ENCODE results near the gene SSBP2. TPM values are rescaled to one million over a fixed set of nuclear protein-coding genes. Genes with fewer than 3 reads are reported as not detected.

The SSBP2 gene
- total and polyA plus RNA-seq, 2 donors (not counting 3 experiments of a cell fraction or from before 2014, with no cell fraction given), result 9.6 to 11.5 TPM

GRCh38 chr5:81786991-81787390 lies 36.1 kb upstream of the SSBP2 start:
- POLR2A ChIA-PET, result no interaction called here
- no peak overlapping the region for H2AFZ ChIP-seq (ENCODE audit: low read depth, low read length)
- no peaks in the 10 kb centered on the region for H3K79me2 ChIP-seq (ENCODE audit: control insufficient read depth, insufficient read depth, low read length)
- no peaks in the 10 kb centered on the region for H3K27me3 ChIP-seq (ENCODE audit: control insufficient read depth in 2 of 2, insufficient read depth in 2 of 2, low read length in 2 of 2)
- no peaks in the 10 kb centered on the region for H3K4me1 ChIP-seq (ENCODE audit: control insufficient read depth, extremely low read depth, insufficient read depth, low read length)
- H3K9me3 ChIP-seq (replicated peaks; ENCODE audit: control insufficient read depth, insufficient read depth, low read length), result no peaks in the 10 kb centered on the region
- intact Hi-C loops (cut with micrococcal nuclease) (loop anchor here (1.0 kb wide), 3 partner anchors 36 to 362 kb away; partner anchors contain the start of gene SSBP2), dilution Hi-C loops (cut with MboI; ENCODE audit: extremely low pct_ligation_motif_present, low sequenced_read_pairs) (no loop called here)
- H3K36me3 ChIP-seq (ENCODE audit: control insufficient read depth in 2 of 2, extremely low read depth in 1 of 2, insufficient read depth in 2 of 2, low read length in 2 of 2), result no peaks in the 10 kb centered on the region
- H3K27ac ChIP-seq (ENCODE audit: insufficient read depth, low read depth, low read length), result no peak overlapping the region
- TF ChIP-seq CTCF (IDR thresholded peaks at IDR 0.05; ENCODE audit: extremely low read depth in 1 of 2, insufficient read depth in 1 of 2, low read depth in 1 of 2, low read length in 2 of 2), result no peak
- no peak for TF ChIP-seq GATA2 (IDR thresholded peaks at IDR 0.05; ENCODE audit: insufficient read depth, insufficient read length, low read depth, low read length)
- no peak for TF ChIP-seq MYC (IDR thresholded peaks at IDR 0.05; ENCODE audit: low read depth, low read length)
- TF ChIP-seq, protein P1, sequence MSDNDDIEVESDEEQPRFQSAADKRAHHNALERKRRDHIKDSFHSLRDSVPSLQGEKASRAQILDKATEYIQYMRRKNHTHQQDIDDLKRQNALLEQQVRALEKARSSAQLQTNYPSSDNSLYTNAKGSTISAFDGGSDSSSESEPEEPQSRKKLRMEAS (IDR thresholded peaks at IDR 0.05; ENCODE audit: insufficient read depth, insufficient read length), result no peak
- TF ChIP-seq JUN (IDR thresholded peaks at IDR 0.05; ENCODE audit: borderline replicate concordance, insufficient read depth, insufficient read length, low read depth), result no peak
- no peaks in the 10 kb centered on the region for H3K9me1 ChIP-seq (replicated peaks; ENCODE audit: control insufficient read depth, extremely low read depth, insufficient read depth, low read length)
- H3K9ac ChIP-seq (replicated peaks; ENCODE audit: extremely low read depth, insufficient read depth, low read length), result no peak overlapping the region
- no peaks in the 10 kb centered on the region for H4K20me1 ChIP-seq (replicated peaks; ENCODE audit: control insufficient read depth, extremely low read depth, insufficient read depth, low read length)
- FAIRE-seq, result no peak
- H3K4me3 ChIP-seq (replicated peaks in 1 of 3; ENCODE audit: insufficient read depth in 1 of 3, low read depth in 1 of 3, low read length in 3 of 3), result no peak overlapping the region
- no TSS peak for BruUV-seq (replicated peaks)
- CTCF ChIA-PET, result interaction anchor here (1.1 to 3.8 kb wide), 6 partner anchors 10 to 379 kb away, joined by 3 to 27 read pairs (median 4); partner anchors contain the start of gene SSBP2
- H3K4me2 ChIP-seq (ENCODE audit: insufficient read depth, low read length), result no peak overlapping the region
- DNase-seq (ENCODE audit: low read depth, low spot score), result peak; percentile 6

GRCh38 chr5:81786496-81786895 lies 35.6 kb upstream of the SSBP2 start:
- intact Hi-C loops (cut with micrococcal nuclease) (no loop called here), dilution Hi-C loops (cut with MboI; ENCODE audit: extremely low pct_ligation_motif_present, low sequenced_read_pairs) (no loop called here)
- Histone ChIP-seq H3K4me3 (replicated peaks in 1 of 3; ENCODE audit: insufficient read depth in 1 of 3, low read depth in 1 of 3, low read length in 3 of 3) (no peak overlapping the region), H3K9ac (replicated peaks; ENCODE audit: extremely low read depth, insufficient read depth, low read length) (no peak overlapping the region), H3K36me3 (ENCODE audit: control insufficient read depth in 2 of 2, extremely low read depth in 1 of 2, insufficient read depth in 2 of 2, low read length in 2 of 2) (no peaks in the 10 kb centered on the region), H3K9me1 (replicated peaks; ENCODE audit: control insufficient read depth, extremely low read depth, insufficient read depth, low read length) (no peaks in the 10 kb centered on the region), H3K9me3 (replicated peaks; ENCODE audit: control insufficient read depth, insufficient read depth, low read length) (no peaks in the 10 kb centered on the region), H3K27ac (ENCODE audit: insufficient read depth, low read depth, low read length) (no peak overlapping the region), H3K4me2 (ENCODE audit: insufficient read depth, low read length) (no peak overlapping the region), H4K20me1 (replicated peaks; ENCODE audit: control insufficient read depth, extremely low read depth, insufficient read depth, low read length) (no peaks in the 10 kb centered on the region), H3K4me1 (ENCODE audit: control insufficient read depth, extremely low read depth, insufficient read depth, low read length) (no peaks in the 10 kb centered on the region), H3K27me3 (ENCODE audit: control insufficient read depth in 2 of 2, insufficient read depth in 2 of 2, low read length in 2 of 2) (no peaks in the 10 kb centered on the region), H3K79me2 (ENCODE audit: control insufficient read depth, insufficient read depth, low read length) (no peaks in the 10 kb centered on the region), H2AFZ (ENCODE audit: low read depth, low read length) (no peak overlapping the region)
- no TSS peak for BruUV-seq (replicated peaks)
- ChIA-PET POLR2A (no interaction called here), CTCF (interaction anchor here (0.8 to 3.8 kb wide), 6 partner anchors 10 to 379 kb away, joined by 3 to 21 read pairs (median 4); partner anchors contain the start of gene SSBP2)
- TF ChIP-seq FOS (IDR thresholded peaks at IDR 0.05; ENCODE audit: borderline replicate concordance, insufficient read depth, low read length), result no peak
- TF ChIP-seq JUN (IDR thresholded peaks at IDR 0.05; ENCODE audit: borderline replicate concordance, insufficient read depth, insufficient read length, low read depth), result no peak
- TF ChIP-seq, protein P1 (IDR thresholded peaks at IDR 0.05; ENCODE audit: insufficient read depth, insufficient read length), result no peak
- no peak for TF ChIP-seq MYC (IDR thresholded peaks at IDR 0.05; ENCODE audit: low read depth, low read length)
- no peak for TF ChIP-seq EZH2 (IDR thresholded peaks at IDR 0.05; ENCODE audit: borderline replicate concordance, low read depth, low read length, severe bottlenecking)
- no peak for TF ChIP-seq POLR2A (IDR thresholded peaks at IDR 0.05; ENCODE audit: low read depth, low read length)
- no peak for TF ChIP-seq POLR2AphosphoS5 (IDR thresholded peaks at IDR 0.05; ENCODE audit: insufficient read depth, low read depth, low read length)
- no peak for TF ChIP-seq CTCF (IDR thresholded peaks at IDR 0.05; ENCODE audit: extremely low read depth in 1 of 2, insufficient read depth in 1 of 2, low read depth in 1 of 2, low read length in 2 of 2)
- TF ChIP-seq GATA2 (IDR thresholded peaks at IDR 0.05; ENCODE audit: insufficient read depth, insufficient read length, low read depth, low read length), result no peak
- FAIRE-seq (no peak), DNase-seq (ENCODE audit: low read depth, low spot score) (peak; percentile 5)
